LHCN-M2 (cell line): ENCODE data around the gene ZNF236. TPM values are rescaled to one million over a fixed set of nuclear protein-coding genes. Genes with fewer than 3 reads are reported as not detected.
"Not testable (repeated sequence)": the region's sequence is repeated elsewhere in the genome, so short reads cannot be mapped to it uniquely, and the experiment has no call there.

ENCODE experiments used
- DNase-seq: peaks from one replicate; pipeline ENCODE4 v3.0.0-alpha.2; 2012; ENCODE audit warnings: low read depth
- total RNA-seq: library from RNA; depleted of rRNA; stranded (reverse); fragments of >200 nt; gene quantifications from 2 replicates; pipeline ENCODE4 v1.2.3, GENCODE V29; 2014

ZNF236 gene
- total RNA-seq, 1 experiment from 2014 or later: 6.4 TPM

DNA sequence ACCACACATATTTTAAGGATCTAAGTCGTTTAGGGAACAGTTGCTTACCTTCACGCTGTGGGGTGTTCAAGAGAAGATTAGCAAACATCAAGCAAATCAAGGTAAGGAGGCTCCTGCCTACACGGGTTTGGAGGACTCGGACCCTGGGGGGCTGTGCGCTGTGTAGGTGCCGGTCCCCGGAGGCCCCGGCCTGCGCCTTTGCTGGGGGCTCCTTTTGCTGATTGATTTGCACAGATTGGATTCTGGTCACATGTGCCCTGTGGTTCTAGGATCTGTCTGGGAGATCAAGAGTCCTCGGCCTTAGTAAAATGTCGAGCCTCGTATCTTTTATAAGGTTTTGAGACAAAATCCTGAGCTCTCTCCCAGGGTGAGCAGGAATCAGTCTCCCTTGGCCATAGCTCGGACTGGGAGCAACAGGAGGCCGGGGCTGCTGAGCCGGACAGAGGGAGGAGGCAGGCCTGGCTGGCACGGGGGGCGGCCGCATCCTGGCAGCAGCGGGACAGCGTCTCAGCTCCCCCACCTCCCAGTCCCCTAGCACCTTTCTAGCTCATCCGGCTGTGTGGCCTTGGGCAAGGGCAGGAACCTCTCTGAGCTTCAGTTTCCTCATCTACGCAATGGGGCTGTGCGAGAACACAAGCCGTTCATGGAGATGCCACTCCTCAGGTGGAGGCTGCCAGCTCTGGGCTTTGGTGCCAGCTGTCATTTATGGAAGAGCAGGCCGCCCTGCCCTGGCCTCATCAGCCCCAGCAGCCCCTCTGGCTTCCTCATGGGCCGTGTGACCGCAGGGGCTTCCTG, 163.0 kb downstream of the ZNF236 start:
- no peak for DNase-seq

GRCh38 chr18:76985951-76986236, 163.5 kb downstream of the ZNF236 start:
- DNase-seq: no peak

DNA sequence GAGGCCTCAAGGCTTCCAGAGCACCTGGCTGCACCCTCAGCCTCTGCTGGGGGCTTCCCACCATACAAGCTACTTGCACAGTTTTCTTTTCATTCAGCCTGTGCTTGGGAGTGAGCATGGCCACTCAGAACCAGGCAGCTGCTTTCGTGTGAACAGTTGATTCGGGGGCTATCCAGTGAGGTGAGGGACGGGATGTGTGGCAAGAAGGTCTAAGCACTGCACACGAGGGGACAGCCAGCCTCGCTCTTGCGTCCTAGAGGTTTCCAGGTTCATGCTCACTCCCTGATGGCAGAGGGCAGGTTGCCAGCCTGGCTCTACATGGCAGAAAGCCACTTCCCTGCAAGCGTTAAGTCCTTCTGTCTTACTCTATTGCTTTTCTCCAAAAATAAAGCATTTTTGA, 164.0 kb downstream of the ZNF236 start:
- DNase-seq: no peak

DNA sequence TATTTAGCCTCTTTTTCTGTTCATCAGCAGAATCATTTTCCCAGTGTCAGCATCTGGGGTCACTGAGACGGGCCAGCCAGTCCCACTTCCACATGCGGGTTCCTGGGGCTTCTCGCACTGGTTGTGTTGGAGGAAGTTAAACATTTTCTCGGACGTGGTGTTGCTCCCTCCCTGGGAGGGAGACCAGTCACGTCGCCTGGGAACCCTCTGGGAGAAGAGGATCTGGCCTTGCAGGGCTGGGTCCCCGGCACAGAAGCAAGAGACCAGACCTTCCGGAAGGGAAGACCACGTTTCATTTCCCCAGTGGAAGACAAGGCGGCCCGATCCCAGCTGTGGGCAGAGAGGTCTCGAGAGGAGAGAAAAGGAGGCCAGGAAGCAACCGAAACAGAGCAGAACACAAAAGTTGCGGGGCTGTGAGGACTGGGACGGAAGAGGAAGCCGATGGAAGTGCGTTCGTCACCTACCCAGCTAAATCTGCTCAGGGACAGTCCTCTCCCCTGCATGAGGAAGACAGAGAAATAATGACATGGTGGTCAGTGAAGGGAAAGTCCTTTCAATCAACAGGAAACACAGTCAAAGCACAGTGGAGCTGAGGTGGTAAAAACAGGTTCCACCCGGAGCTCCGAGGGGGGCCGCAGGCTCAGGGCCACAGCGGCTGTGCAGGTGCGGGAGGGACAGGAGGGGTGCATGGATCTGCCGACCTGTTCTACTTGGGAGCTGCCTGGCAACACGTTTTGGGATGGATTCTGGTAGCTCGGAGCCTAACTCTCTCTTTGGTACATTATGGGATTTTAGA, 165.9 kb downstream of the ZNF236 start:
- DNase-seq: no peak

GRCh38 chr18:76988827-76989646, 166.7 kb downstream of the ZNF236 start:
- DNase-seq: no peak

DNA sequence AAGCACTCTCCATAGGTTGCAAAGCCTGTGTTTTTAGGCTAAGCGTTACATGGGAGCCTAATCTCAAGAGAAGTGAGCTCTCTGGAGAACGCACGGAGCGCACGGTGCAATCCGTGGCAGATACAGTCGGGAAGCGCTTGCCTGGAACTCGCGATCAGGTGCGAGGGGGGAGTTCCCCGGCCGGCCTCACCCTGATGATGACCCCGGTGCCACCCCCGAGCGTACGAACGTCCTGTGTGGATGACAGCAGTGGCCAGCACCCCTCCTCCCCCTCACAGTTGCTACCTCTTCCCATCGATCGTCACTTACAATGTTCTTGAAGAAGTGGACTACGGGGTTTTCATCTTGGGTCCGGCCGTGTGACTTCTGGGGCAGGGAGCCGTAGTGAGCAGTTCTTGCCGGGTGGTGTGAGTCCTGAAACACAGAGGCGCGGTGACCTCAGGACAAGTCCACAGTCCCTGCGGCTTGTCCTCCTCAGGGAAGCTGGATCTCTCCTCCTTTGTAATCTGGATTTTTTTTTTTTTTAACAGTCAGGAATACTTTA, 167.4 kb downstream of the ZNF236 start:
- DNase-seq: no peak

- not testable (repeated sequence) for DNase-seq
These were observed 168.1 kb downstream of the ZNF236 start for GRCh38 chr18:76990343-76991020.

DNA sequence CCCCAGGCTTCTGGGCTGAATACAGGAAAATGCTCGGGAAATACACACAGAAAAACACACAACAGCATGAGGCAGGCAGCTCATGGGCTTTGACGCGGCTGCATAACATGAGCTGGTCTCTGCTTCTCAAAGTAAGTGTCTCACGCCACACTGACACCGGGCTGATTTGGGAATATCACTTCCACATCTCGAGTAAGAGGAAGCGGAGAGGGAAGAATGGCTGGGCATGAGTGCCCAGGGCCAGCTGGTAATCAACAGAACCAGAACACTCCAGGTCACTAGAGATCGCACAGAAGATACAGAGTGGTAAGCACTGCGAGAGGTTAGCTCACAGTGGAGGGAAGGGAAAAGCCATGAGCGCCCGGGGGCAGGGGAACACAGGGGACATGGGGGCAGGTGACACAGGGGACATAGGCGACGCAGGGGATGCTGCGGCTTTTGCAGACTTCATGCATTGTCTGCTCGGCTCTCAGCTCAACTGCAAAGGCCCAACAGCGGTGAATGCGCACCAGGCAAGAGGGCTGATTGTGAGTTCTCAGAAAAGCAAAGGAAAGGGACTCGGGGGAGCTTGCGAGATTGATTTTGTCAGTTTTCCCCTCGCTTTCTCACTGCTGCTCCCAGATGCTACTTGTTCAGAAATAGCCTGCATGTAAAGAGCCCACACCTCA, 168.8 kb downstream of the ZNF236 start:
- DNase-seq: no peak

GRCh38 chr18:76992226-76993084, 170.1 kb downstream of the ZNF236 start:
- no peak for DNase-seq

DNA sequence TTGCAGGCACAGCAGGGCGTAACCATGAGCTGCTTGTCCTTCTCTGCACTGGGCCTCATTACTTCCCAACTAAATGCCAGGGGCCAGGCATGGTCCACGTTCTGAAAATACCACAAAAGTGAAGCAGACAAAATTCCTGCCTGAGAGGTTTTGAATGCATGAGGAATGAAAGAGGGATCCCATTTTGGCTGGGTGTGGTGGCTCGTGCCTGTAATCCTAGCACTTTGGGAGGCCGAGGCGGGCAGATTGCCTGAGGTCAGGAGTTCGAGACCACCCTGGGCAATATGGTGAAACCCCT, 170.7 kb downstream of the ZNF236 start:
- DNase-seq: no peak

GRCh38 chr18:76993573-76993972, 171.2 kb downstream of the ZNF236 start:
- DNase-seq: no peak

DNA sequence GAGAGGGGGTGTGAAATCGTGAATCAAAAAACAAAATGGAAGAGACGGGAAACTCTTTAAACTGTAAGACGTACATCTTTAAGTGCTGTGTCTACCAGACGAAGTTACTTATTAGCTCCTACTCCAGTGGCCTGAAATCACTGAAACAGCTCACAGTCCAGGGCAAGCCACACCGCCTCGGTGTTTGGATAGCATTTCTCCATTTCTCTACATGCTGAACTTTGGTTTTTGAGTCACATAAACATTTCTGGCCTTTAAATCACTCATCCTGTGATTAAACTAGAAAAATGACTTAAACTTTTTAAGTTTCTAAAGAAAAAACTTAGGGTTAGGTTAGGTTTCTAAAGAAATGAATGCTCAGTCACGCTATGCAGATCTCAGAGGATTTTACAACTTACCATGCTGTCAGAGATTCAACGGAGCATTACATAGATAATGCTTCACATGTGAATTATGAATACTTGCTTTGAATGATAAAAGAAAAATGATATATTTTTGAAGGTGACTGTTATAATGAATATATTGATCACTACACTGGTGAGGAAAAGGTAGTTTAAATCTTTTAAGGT, 171.8 kb downstream of the ZNF236 start:
- no peak for DNase-seq

DNA sequence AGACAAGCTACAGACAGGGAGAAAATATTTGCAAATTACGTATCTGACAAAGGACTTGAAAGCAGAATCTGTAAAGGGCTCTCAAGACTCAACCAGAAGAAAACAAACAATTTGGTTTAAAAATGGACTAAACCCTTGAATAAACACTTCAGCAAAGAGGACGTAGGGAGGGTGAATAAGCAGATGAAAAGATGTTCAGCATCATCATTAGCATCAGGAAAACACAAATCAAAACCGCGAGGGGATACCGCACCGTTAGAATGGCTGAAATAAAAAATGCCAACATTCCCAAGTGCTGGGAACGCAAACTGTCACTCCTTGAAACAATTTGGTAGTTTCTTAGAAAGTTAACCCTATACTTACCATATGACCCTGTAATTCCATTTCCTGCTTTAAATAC, 173.5 kb downstream of the ZNF236 start:
- no peak for DNase-seq

DNA sequence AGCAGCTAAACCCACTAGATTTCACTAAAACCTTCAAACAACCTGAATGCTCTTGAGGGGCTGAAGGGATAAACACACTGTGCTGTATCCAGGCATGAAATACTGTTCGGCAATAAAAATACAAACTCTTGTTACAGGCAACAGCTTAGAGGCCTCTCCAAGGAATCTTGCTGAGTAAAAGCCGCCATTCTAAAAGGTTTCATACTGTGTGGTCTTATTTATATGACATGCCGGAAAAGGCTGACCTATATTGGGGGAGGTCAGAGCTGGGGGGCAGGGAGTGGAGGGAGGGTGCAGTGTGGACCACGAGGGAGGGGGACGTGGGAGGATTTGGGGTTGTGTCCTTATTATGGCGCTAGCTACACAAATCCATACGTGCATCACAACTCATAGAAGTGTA, 174.1 kb downstream of the ZNF236 start:
- no peak for DNase-seq

DNA sequence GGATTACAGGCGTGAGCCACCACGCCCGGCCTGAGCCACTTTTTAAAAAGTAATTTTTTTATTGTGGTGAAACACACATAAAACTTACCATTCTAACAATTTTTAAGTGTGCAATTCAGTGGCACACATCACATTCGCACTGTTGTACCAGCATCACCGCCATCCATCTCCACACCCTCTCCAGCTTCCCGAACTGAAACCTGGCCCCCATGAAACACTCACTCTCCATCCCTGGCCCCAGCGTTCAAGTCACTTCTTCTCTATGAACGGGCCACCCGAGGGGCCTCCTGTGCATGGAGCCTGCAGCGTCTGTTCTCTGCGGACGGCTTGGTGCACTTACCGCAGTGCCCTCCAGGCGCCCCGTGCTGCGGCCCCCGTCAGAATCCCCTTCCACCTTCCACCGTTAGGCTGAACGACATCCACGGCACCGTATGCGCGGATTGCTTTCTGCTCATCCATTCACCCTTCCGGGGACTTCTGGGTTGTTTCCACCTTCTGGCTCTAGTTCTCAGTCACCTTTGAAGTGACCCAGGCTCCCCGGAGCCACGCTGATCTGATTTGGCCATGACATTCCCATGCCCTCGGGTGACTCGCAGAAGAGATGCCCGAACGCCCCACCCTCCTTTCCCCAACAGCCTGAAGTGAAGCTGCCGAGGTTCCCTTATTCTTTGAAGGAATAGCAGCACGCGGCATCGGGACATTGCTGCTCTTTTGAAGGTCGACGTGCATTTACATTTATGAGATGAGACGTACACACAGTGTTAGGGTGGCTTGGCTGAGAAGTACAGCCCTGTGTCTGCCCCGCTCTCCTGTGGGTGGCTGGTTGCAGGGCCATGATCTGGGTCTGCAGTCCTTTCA, 175.8 kb downstream of the ZNF236 start:
- DNase-seq: no peak

DNA sequence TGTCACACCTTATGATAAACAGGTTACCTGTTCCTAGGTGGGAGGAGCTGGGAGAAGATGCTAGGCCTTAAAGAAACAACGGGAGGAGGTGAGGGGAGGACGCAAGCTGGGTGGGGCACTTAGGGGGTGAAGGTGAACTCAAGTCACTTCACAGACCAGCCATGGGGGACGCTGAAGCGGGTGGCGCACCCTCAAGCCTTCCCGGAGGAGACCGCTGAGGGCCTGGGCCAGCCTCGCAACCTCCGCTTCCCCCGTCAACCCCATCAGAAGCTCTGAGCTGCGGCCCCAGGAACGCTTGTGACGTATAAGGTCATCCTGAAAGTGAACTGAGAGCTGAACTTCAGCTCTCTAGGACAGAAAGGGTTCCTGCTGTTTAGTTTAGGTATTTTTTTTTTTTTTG, 176.7 kb downstream of the ZNF236 start:
- DNase-seq: no peak

GRCh38 chr18:77000527-77000926, 178.2 kb downstream of the ZNF236 start:
- DNase-seq: peak; percentile 27

- DNase-seq: no peak
These were observed 178.7 kb downstream of the ZNF236 start for GRCh38 chr18:77001041-77001440.

DNA sequence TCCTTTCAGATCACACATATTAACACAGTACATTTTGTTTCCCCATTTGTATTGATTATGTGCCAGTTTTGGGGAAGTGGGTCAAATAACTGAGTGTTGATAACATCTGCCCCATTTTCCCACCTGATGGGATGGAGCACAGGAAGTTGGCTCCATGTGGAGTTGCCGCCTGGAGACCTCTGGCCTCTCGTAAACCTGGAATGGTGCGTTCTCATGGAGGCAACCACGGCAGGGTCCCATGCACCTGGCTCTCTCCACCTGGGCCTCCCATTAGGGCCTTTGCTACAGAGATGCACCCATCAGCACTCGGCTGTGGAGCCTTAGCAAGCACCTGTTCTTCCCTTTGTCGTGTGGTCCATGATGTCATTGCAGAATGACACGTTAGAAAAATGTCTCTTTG, 179.6 kb downstream of the ZNF236 start:
- no peak for DNase-seq
